C4-2B (cell line): ENCODE measurements around the gene ADIPOR2.
"Not testable (repeated sequence)": the region's sequence is repeated elsewhere in the genome, so short reads cannot be mapped to it uniquely, and the experiment has no call there.

ENCODE experiments used
- CTCF ChIP-seq: fragments of 450-650 bp; conservative IDR thresholded peaks from 2 replicates; pipeline ENCODE4 v1.5.1; 2017; ENCODE audit warnings: mild to moderate bottlenecking
- ZFX ChIP-seq: fragments of 450-650 bp; IDR thresholded peaks from 2 replicates; pipeline ENCODE4 v1.6.1; 2017

GRCh38 chr12:1712305-1712704 lies 21.4 kb downstream of the ADIPOR2 start:
- not testable (repeated sequence) for TF ChIP-seq CTCF, ZFX
